BE2C (cell line): ENCODE results near the gene GAS7.

Source experiments
- DNase-seq: peaks from one replicate; pipeline ENCODE4 v3.0.0-alpha.2; 2020
- H3K27me3 ChIP-seq: fragments of 250-450 bp; sonication (Bioruptor Pico); 2 replicates; pipeline ENCODE4 v1.5.1; 2020; ENCODE audit warnings: mild to moderate bottlenecking
- H3K36me3 ChIP-seq: fragments of 250-450 bp; sonication (Bioruptor Pico); 2 replicates; pipeline ENCODE4 v1.5.1; 2020; ENCODE audit warnings: mild to moderate bottlenecking
- H3K4me1 ChIP-seq: fragments of 250-450 bp; sonication (Bioruptor Pico); 2 replicates; pipeline ENCODE4 v1.5.1; 2020
- H3K4me3 ChIP-seq: 2 replicates; pipeline ENCODE4 v1.5.1; 2011; ENCODE audit warnings: low read depth, low read length
- H3K9me3 ChIP-seq: fragments of 250-450 bp; sonication (Bioruptor Pico); 2 replicates; pipeline ENCODE4 v1.5.1; 2020
- CTCF ChIP-seq: IDR thresholded peaks from 2 replicates; pipeline ENCODE4 v1.5.1; 2012; ENCODE audit warnings: mild to moderate bottlenecking, low read depth, low read length

GAS7 gene

GRCh38 chr17:10130263-10130662 lies 68.1 kb downstream of the GAS7 start:
- no peaks in the 10 kb centered on the region for H3K36me3 ChIP-seq
- no peak for TF ChIP-seq CTCF
- H3K4me1 ChIP-seq, result no peaks in the 10 kb centered on the region
- H3K4me3 ChIP-seq, result no peak overlapping the region
- H3K9me3 ChIP-seq, result no peaks in the 10 kb centered on the region
- no peaks in the 10 kb centered on the region for H3K27me3 ChIP-seq
- no peak for DNase-seq

- no peaks in the 10 kb centered on the region for H3K4me1 ChIP-seq
- TF ChIP-seq CTCF, result no peak
- H3K36me3 ChIP-seq, result no peaks in the 10 kb centered on the region
- no peak overlapping the region for H3K4me3 ChIP-seq
- no peak for DNase-seq
- H3K27me3 ChIP-seq, result no peaks in the 10 kb centered on the region
- no peaks in the 10 kb centered on the region for H3K9me3 ChIP-seq
Observed at GRCh38 chr17:10127819-10128425, 70.5 kb downstream of the GAS7 start.

GRCh38 chr17:10126616-10127501 lies 71.5 kb downstream of the GAS7 start:
- TF ChIP-seq CTCF, result no peak
- Histone ChIP-seq H3K9me3 (no peaks in the 10 kb centered on the region), H3K36me3 (no peaks in the 10 kb centered on the region), H3K4me3 (no peak overlapping the region), H3K4me1 (no peaks in the 10 kb centered on the region), H3K27me3 (no peaks in the 10 kb centered on the region)
- no peak for DNase-seq

GRCh38 chr17:10126276-10126615 lies 72.2 kb downstream of the GAS7 start:
- Histone ChIP-seq H3K27me3 (no peaks in the 10 kb centered on the region), H3K4me1 (no peaks in the 10 kb centered on the region), H3K9me3 (no peaks in the 10 kb centered on the region), H3K36me3 (no peaks in the 10 kb centered on the region), H3K4me3 (no peak overlapping the region)
- no peak for DNase-seq
- TF ChIP-seq CTCF, result no peak

GRCh38 chr17:10125531-10126275 lies 72.7 kb downstream of the GAS7 start:
- Histone ChIP-seq H3K9me3 (no peaks in the 10 kb centered on the region), H3K4me1 (no peaks in the 10 kb centered on the region), H3K36me3 (no peaks in the 10 kb centered on the region), H3K27me3 (no peaks in the 10 kb centered on the region), H3K4me3 (no peak overlapping the region)
- TF ChIP-seq CTCF, result no peak
- no peak for DNase-seq
